K562 (cell line): ENCODE data around the gene ZMIZ1.

Experiments
- JUNB ChIP-seq: fragments of 450-650 bp; formaldehyde crosslinking; conservative IDR thresholded peaks from 2 replicates; pipeline ENCODE4 v1.4.0; 2020; ENCODE audit warnings: mild to moderate bottlenecking
- POLR2A ChIP-seq: fragments of 450-650 bp; conservative IDR thresholded peaks from 2 replicates; pipeline ENCODE4 v1.6.1; 2016
- SRF ChIP-seq, 2 experiments: fragments of 250-450, 450-650 bp in 1 of 2; sonication (Bioruptor Pico) in 1 of 2; sonication (generic) in 1 of 2; formaldehyde crosslinking; IDR thresholded peaks; 2 replicates each; pipeline versions ENCODE4 v1.5.0 to v1.5.1; 2020 to 2022; ENCODE audit warnings: mild to moderate bottlenecking in 1 of 2, missing genetic modification reagents in 1 of 2
- TF ChIP-seq, protein P1 (sequence below): sonication (generic); formaldehyde crosslinking; IDR thresholded peaks from 2 replicates; pipeline ENCODE4 v1.8.1; 2022; ENCODE audit warnings: missing genetic modification reagents

DNA sequence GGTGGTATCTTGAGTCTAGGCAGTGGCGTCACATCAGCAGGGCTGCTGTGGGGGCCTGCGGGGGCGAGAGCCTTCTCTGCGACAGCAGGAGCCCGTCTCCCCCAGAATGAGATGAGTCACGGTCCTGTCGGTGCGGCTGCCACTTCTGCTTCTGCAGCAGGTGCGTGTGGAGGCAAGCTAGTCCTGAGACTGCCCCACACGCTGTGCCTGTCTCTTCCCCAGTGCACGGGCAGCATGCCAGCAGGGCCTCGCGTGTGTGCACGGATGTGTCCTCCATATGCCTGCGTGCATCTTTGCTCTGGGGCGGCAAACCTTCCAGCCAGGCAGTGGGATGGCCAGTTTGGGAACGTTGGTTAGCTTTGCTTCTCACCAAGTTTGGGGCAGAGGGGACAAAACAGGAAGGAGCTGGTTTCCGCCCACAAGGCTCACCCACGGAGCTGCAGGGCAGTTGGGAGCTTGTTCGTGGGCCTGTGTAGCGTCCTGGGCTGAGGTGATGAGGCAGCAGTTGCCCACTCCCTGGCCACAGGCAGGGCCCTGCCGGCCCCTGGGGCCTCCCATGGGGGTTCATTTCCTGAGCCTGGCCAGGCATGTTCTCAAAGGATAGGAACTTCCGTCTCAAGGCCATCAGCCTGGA is 217.7 kb downstream of the ZMIZ1 start:
- TF ChIP-seq, protein P1, sequence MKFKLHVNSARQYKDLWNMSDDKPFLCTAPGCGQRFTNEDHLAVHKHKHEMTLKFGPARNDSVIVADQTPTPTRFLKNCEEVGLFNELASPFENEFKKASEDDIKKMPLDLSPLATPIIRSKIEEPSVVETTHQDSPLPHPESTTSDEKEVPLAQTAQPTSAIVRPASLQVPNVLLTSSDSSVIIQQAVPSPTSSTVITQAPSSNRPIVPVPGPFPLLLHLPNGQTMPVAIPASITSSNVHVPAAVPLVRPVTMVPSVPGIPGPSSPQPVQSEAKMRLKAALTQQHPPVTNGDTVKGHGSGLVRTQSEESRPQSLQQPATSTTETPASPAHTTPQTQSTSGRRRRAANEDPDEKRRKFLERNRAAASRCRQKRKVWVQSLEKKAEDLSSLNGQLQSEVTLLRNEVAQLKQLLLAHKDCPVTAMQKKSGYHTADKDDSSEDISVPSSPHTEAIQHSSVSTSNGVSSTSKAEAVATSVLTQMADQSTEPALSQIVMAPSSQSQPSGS (CRISPR knock-in tag): no peak
- TF ChIP-seq SRF (CRISPR knock-in tag; IDR thresholded peaks at IDR 0.05): no peak
- TF ChIP-seq POLR2A: no peak
- TF ChIP-seq JUNB (CRISPR knock-in tag): no peak
